NCI-H526 treated with DMSO at 0.1 percent for 48 hours (cell line): Measurements from ENCODE around the gene MBD3L1.

Experiments used
- DNase-seq: peaks from one replicate; lab custom pipeline; 2025; lab: John Stamatoyannopoulos, UW

The MBD3L1 gene

GRCh38 chr19:8881512-8881911, 49.3 kb downstream of the MBD3L1 start:
- no peak for DNase-seq

GRCh38 chr19:8884416-8884815, 52.2 kb downstream of the MBD3L1 start:
- DNase-seq: no peak

- no peak for DNase-seq
These were observed 55.2 kb downstream of the MBD3L1 start for GRCh38 chr19:8887364-8887763.

- no peak for DNase-seq
These were observed 58.1 kb downstream of the MBD3L1 start for GRCh38 chr19:8890260-8890659.
